ENCODE results near the gene FBXL16. TPM values are rescaled to one million over a fixed set of nuclear protein-coding genes. Genes with fewer than 3 reads are reported as not detected.
"Not testable (repeated sequence)": the region's sequence is repeated elsewhere in the genome, so short reads cannot be mapped to it uniquely, and the experiment has no call there.

FBXL16 gene, protein sequence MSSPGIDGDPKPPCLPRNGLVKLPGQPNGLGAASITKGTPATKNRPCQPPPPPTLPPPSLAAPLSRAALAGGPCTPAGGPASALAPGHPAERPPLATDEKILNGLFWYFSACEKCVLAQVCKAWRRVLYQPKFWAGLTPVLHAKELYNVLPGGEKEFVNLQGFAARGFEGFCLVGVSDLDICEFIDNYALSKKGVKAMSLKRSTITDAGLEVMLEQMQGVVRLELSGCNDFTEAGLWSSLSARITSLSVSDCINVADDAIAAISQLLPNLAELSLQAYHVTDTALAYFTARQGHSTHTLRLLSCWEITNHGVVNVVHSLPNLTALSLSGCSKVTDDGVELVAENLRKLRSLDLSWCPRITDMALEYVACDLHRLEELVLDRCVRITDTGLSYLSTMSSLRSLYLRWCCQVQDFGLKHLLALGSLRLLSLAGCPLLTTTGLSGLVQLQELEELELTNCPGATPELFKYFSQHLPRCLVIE
- 94.6 TPM for polyA plus RNA-seq (2012; ENCODE audit: insufficient read depth, insufficient read length, low read depth)

DNA sequence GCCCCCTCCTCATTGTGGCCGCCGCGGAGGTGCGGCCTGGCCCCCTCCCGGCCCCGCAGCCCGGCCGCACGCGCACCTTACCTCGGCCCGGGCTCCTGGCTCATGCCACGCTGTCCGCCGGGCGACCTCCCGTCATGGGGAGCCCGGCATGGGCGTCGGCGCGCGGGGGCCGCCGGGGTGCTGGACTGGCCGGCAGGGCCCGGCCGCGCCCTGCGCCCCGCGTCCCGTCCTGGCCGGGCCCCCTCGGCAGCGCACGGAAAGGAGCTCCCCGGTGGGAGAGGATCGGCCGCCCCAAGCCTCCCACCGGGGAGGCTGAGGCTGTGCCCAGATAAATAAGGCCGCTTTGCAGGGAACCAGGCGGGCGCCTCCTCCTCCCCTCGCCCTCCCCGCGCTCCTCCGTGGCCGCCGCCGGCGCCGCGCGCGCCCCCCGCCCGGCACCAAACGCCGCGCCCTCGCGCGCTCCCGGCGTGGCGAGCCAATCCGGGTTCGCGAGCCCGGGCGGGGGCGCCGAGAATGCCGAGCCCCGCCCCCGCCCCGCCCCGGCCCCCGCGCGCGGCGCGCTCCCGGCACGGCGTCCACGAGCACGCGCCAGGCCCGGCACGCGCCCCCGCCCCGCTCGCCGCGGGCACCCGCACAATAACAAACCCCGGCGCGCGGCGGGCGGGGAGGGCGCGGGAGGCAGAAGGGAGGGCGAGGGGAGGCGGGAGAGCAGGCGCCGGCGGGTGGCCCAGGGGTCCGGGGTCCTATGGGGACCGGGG, at the start of gene FBXL16:
FBXL16 (minus strand) TSS at position 371 of the 758 bp plus-strand sequence. CDS start 8,396 bp downstream, outside the sequence.
- Histone ChIP-seq H3K36me3 (peaks cover 9% of the 10 kb centered on the region), H3K4me1 (peaks cover 18% of the 10 kb centered on the region), H3K9me3 (no peaks in the 10 kb centered on the region), H3K27me3 (no peaks in the 10 kb centered on the region), H3K4me3 (ENCODE audit: low read depth, low read length) (peak within 1 kb of the TSS; percentile 72)
- TF ChIP-seq CTCF (IDR thresholded peaks at IDR 0.05; ENCODE audit: low read depth, low read length): no peak
- DNase-seq: peak; percentile 83

DNA sequence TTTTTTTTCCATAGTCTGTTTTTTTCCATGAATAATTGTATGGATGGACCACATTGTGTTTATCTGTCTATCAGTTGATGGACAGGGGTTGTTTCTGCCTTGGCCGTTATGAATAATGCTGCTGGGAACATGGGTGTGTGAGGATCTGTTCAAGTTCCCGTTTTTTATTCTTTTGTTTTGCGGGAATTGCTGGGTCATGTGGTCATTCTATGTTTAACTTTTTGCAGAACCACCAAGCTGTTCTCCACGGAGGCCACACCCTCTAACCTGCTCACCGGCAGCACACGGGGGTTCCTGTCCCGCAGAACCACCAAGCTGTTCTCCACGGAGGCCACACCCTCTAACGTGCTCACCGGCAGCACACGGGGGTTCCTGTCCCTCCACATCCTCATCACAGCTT, 49.1 kb upstream of the FBXL16 start:
- no peaks in the 10 kb centered on the region for H3K9me3 ChIP-seq
- no peak for TF ChIP-seq CTCF (IDR thresholded peaks at IDR 0.05; ENCODE audit: low read depth, low read length)
- no peaks in the 10 kb centered on the region for H3K36me3 ChIP-seq
- no peak for DNase-seq
- H3K4me1 ChIP-seq: no peaks in the 10 kb centered on the region
- H3K27me3 ChIP-seq: no peaks in the 10 kb centered on the region
- no peak overlapping the region for H3K4me3 ChIP-seq (ENCODE audit: low read depth, low read length)

DNA sequence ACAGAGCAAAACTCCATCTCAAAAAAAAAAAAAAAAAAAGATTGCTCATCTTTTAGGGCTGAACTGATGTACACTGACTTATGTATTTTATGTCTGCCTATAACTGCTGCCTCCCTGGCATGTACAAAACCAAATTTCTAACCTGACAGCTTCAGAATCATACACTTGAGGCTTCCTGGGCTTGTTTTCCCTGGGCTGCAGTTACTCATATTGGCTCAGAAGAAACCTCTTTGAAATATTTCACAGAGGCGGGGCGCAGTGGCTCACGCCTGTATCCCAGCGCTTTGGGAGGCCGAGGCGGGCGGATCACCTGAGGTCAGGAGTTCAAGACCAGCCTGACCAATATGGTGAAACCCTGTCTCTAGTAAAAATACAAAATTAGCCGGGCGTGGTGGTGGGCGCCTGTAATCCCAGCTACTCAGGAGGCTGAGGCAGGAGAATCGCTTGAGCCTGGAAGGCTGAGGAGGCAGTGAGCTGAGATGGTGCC, 48.6 kb upstream of the FBXL16 start:
- not testable (repeated sequence) for H3K27me3 ChIP-seq; H3K9me3 ChIP-seq; H3K4me1 ChIP-seq; H3K36me3 ChIP-seq; H3K4me3 ChIP-seq (ENCODE audit: low read depth, low read length); DNase-seq

GRCh38 chr16:752007-752312, 46.4 kb upstream of the FBXL16 start:
- no peak for TF ChIP-seq CTCF (IDR thresholded peaks at IDR 0.05; ENCODE audit: low read depth, low read length)
- no peak for DNase-seq
- no peak overlapping the region for H3K4me3 ChIP-seq (ENCODE audit: low read depth, low read length)
- no peaks in the 10 kb centered on the region for H3K4me1 ChIP-seq
- no peaks in the 10 kb centered on the region for H3K27me3 ChIP-seq
- H3K36me3 ChIP-seq: no peaks in the 10 kb centered on the region
- H3K9me3 ChIP-seq: no peaks in the 10 kb centered on the region

DNA sequence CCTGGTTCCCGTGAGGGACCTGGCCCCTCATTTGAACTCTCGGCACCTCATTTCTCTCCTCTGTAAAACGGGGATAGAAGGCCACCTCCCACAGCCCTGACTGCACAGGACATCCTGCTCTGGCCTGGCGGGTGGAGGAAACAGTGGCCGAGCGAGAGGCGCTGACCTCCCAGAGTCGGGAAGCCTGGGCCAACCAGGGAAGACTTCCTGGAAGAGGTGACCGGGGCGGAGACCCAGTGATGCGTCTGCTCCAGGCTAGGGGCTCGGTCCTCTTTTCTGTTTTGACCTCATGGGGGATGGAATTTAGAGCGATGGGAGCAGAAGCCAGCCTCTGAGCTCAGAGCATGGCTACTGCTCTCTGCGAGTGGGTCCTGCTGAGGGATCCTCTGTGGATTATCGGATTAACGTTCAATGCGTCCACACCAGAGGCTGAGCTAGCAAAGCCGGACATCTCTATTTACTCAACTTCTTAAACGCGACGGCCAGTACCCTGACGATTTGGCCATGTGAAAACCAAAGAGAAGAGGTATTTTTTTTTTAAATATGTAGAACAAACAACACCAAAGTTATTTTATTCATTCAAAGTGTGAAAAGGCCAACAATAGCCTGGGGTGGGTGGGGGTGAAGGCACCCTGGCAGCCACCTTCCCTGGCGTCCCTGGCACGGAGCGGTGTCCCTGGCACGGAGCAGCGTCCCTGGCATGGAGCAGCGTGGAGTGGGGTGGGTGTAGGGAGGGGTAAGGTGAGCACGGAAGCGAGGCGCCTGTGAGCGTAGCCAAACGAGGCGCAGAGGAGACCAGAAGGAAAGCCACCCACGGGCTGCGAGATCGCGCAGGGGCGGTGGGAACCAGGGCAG, 45.8 kb upstream of the FBXL16 start:
- H3K9me3 ChIP-seq: no peaks in the 10 kb centered on the region

More for the DNA sequence above, 45.8 kb upstream of the FBXL16 start:
- no peaks in the 10 kb centered on the region for H3K27me3 ChIP-seq
- no peaks in the 10 kb centered on the region for H3K36me3 ChIP-seq
- no peak for TF ChIP-seq CTCF (IDR thresholded peaks at IDR 0.05; ENCODE audit: low read depth, low read length)
- DNase-seq: no peak
- H3K4me3 ChIP-seq (ENCODE audit: low read depth, low read length): no peak overlapping the region
- H3K4me1 ChIP-seq: no peaks in the 10 kb centered on the region

Data from BE2C (cell line).